Prostate gland (tissue), 2 donors: ENCODE data around the gene RIPOR3.

ENCODE experiments used
- CTCF ChIP-seq, 4 experiments: fragments of 200-600 bp in 2 of 4; fragments of 450-650 bp in 2 of 4; sonication (generic) in 2 of 4; IDR thresholded peaks; 1 replicate in 3 of 4; 2 replicates in 1 of 4; pipeline ENCODE4 v1.5.1; 2016 to 2019; ENCODE audit warnings: antibody characterized with exemption in 4 of 4, mild to moderate bottlenecking in 2 of 4, moderate library complexity in 2 of 4
- POLR2A ChIP-seq: fragments of 450-650 bp; IDR thresholded peaks from one replicate; pipeline ENCODE4 v1.6.1; 2016; ENCODE audit warnings: antibody characterized with exemption, mild to moderate bottlenecking
- POLR2AphosphoS5 ChIP-seq: sonication (generic); formaldehyde crosslinking; IDR thresholded peaks from one replicate; pipeline ENCODE4 v1.6.1; 2017; ENCODE audit warnings: antibody characterized with exemption

- TF ChIP-seq CTCF (IDR thresholded peaks at IDR 0.05) (no peak), POLR2A (no peak), POLR2AphosphoS5 (no peak)
These were observed 77.7 kb downstream of the RIPOR3 start for GRCh38 chr20:50613438-50614169.
